Measurements from ENCODE around the gene CACNG7.

Gene CACNG7

DNA sequence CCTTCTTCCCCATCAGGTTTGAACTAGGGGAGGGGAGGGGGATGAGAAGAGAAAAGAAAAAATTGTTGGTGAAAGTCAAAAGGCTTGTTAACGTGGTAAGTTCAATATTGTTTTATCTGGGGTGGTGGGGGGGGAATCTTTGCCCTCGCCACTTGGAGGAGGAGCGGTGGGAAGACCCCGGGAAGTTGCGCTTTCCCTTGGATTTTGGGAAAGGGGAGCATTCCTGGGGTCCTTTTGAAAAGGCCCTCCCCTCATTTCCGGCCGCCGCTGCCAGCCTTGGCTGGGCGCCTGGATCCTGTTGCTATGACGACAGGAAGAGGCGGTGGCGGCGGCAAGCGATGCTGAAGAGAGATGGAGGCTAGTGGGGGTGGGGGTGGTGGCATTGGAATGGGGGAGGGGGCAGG lies 49.1 kb downstream of the CACNG7 start:
- H3K4me3 ChIP-seq (ENCODE audit: low read length): no peak overlapping the region

GRCh38 chr19:53958823-53959757 lies 50.0 kb downstream of the CACNG7 start:
- Histone ChIP-seq H2AFZ (ENCODE audit: low read depth, low read length) (peak overlapping the region; percentile 51), H3K4me1 (ENCODE audit: insufficient read depth, low read length) (peaks cover 41% of the 10 kb centered on the region), H3K9me3 (ENCODE audit: low read length) (no peaks in the 10 kb centered on the region), H3K27me3 (ENCODE audit: insufficient read depth, low read length) (no peaks in the 10 kb centered on the region), H3K36me3 (ENCODE audit: insufficient read depth, low read length) (no peaks in the 10 kb centered on the region), H3K4me3 (ENCODE audit: low read length) (peak overlapping the region; percentile 41)

More for the DNA sequence above, 49.1 kb downstream of the CACNG7 start:
- Histone ChIP-seq H2AFZ (ENCODE audit: low read depth, low read length) (peak overlapping the region; percentile 78), H3K9me3 (ENCODE audit: low read length) (no peaks in the 10 kb centered on the region), H3K4me1 (ENCODE audit: insufficient read depth, low read length) (peaks cover 41% of the 10 kb centered on the region), H3K27me3 (ENCODE audit: insufficient read depth, low read length) (no peaks in the 10 kb centered on the region), H3K36me3 (ENCODE audit: insufficient read depth, low read length) (no peaks in the 10 kb centered on the region)

GRCh38 chr19:53960187-53960586 lies 51.1 kb downstream of the CACNG7 start:
- no peaks in the 10 kb centered on the region for H3K9me3 ChIP-seq (ENCODE audit: low read length)
- H2AFZ ChIP-seq (ENCODE audit: low read depth, low read length): peak overlapping the region; percentile 51
- H3K27me3 ChIP-seq (ENCODE audit: insufficient read depth, low read length): no peaks in the 10 kb centered on the region
- peak overlapping the region; percentile 41 for H3K4me3 ChIP-seq (ENCODE audit: low read length)
- peaks cover 41% of the 10 kb centered on the region for H3K4me1 ChIP-seq (ENCODE audit: insufficient read depth, low read length)
- H3K36me3 ChIP-seq (ENCODE audit: insufficient read depth, low read length): no peaks in the 10 kb centered on the region

GRCh38 chr19:53960886-53961285 lies 51.8 kb downstream of the CACNG7 start:
- H3K27me3 ChIP-seq (ENCODE audit: insufficient read depth, low read length): no peaks in the 10 kb centered on the region
- no peak overlapping the region for H2AFZ ChIP-seq (ENCODE audit: low read depth, low read length)
- H3K4me3 ChIP-seq (ENCODE audit: low read length): peak overlapping the region; percentile 41
- H3K36me3 ChIP-seq (ENCODE audit: insufficient read depth, low read length): no peaks in the 10 kb centered on the region
- H3K4me1 ChIP-seq (ENCODE audit: insufficient read depth, low read length): peaks cover 41% of the 10 kb centered on the region
- H3K9me3 ChIP-seq (ENCODE audit: low read length): no peaks in the 10 kb centered on the region

GRCh38 chr19:53961523-53962356 lies 52.7 kb downstream of the CACNG7 start:
- peak overlapping the region; percentile 41 for H3K4me3 ChIP-seq (ENCODE audit: low read length)
- peaks cover 41% of the 10 kb centered on the region for H3K4me1 ChIP-seq (ENCODE audit: insufficient read depth, low read length)
- H3K9me3 ChIP-seq (ENCODE audit: low read length): no peaks in the 10 kb centered on the region
- H3K27me3 ChIP-seq (ENCODE audit: insufficient read depth, low read length): no peaks in the 10 kb centered on the region
- H3K36me3 ChIP-seq (ENCODE audit: insufficient read depth, low read length): no peaks in the 10 kb centered on the region
- no peak overlapping the region for H2AFZ ChIP-seq (ENCODE audit: low read depth, low read length)

GRCh38 chr19:53962887-53963431 lies 53.9 kb downstream of the CACNG7 start, which contains the start of gene CACNG8:
Gene CACNG8, plus strand, starts transcription at chr19:53962937.
- Histone ChIP-seq H3K36me3 (ENCODE audit: insufficient read depth, low read length) (no peaks in the 10 kb centered on the region), H2AFZ (ENCODE audit: low read depth, low read length) (no peak within 1 kb of the TSS), H3K9me3 (ENCODE audit: low read length) (no peaks in the 10 kb centered on the region), H3K27me3 (ENCODE audit: insufficient read depth, low read length) (no peaks in the 10 kb centered on the region), H3K4me3 (ENCODE audit: low read length) (peak within 1 kb of the TSS; percentile 41), H3K4me1 (ENCODE audit: insufficient read depth, low read length) (peaks cover 35% of the 10 kb centered on the region)

DNA sequence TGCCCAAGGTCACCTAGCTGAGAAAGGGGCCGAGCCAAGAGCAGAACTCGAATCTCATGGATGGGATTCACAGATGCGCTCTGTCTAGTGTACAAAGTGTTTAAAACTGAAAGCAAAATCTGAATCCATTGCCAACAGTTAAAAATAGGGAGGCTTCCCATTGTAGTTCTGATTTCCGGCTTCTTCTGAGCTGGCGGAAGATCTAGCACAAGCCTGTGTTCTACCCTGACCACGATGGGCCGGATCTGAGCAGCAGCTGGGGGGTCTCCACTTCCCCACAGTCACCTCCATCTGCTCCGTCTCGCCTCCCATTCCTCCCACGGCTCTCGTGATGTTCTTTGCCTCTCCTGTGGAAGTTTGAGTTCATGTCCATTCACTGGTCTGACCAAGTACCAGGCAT lies 56.0 kb downstream of the CACNG7 start:
- Histone ChIP-seq H2AFZ (ENCODE audit: low read depth, low read length) (no peak overlapping the region), H3K4me1 (ENCODE audit: insufficient read depth, low read length) (peaks cover 16% of the 10 kb centered on the region), H3K36me3 (ENCODE audit: insufficient read depth, low read length) (no peaks in the 10 kb centered on the region), H3K4me3 (ENCODE audit: low read length) (no peak overlapping the region), H3K27me3 (ENCODE audit: insufficient read depth, low read length) (no peaks in the 10 kb centered on the region), H3K9me3 (ENCODE audit: low read length) (no peaks in the 10 kb centered on the region)

DNA sequence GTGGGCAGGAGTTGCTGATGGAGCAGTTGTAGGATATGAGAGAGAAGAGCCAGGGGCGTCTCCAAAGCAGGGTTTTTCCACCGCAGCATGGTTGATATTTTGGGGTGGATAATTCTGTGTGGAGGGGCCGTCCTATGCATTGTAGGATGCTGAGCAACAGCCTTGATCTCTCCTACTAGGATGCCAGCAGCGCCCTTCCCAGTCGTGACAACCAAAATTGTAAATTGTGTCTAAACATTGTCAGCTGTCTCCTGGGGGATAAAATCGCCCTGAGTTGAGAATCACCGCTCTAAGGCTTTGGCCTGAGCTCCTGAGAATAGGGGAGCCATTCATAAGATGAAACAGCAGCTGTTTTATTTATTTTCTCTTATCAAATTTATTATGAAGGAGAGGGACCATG lies 57.9 kb downstream of the CACNG7 start:
- Histone ChIP-seq H3K4me3 (ENCODE audit: low read length) (no peak overlapping the region), H3K9me3 (ENCODE audit: low read length) (no peaks in the 10 kb centered on the region), H3K36me3 (ENCODE audit: insufficient read depth, low read length) (peaks cover 4% of the 10 kb centered on the region), H3K27me3 (ENCODE audit: insufficient read depth, low read length) (no peaks in the 10 kb centered on the region), H2AFZ (ENCODE audit: low read depth, low read length) (no peak overlapping the region), H3K4me1 (ENCODE audit: insufficient read depth, low read length) (no peaks in the 10 kb centered on the region)

DNA sequence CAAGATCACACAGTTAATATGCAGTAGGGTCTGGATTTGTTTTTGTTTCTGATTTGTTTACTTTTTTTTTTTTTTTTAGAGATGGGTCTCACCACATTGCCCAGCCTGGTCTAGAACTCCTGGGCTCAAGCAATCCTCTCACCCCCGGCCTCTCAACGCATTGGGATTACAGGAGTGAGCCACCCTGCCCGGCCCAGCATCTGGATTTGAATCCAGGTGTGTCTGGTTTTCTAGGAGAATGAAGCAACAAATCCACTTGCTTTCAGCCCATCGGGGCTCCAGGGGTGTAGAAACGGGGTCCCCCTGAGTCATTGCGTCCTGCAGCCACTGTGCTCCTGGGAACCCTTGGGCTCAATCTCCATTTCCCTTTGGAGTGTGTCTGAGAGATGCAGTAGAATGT lies 60.3 kb downstream of the CACNG7 start:
- H3K9me3 ChIP-seq (ENCODE audit: low read length): no peaks in the 10 kb centered on the region
- H3K4me1 ChIP-seq (ENCODE audit: insufficient read depth, low read length): no peaks in the 10 kb centered on the region
- H3K4me3 ChIP-seq (ENCODE audit: low read length): no peak overlapping the region
- peaks cover 5% of the 10 kb centered on the region for H3K36me3 ChIP-seq (ENCODE audit: insufficient read depth, low read length)
- H3K27me3 ChIP-seq (ENCODE audit: insufficient read depth, low read length): no peaks in the 10 kb centered on the region
- H2AFZ ChIP-seq (ENCODE audit: low read depth, low read length): no peak overlapping the region

- Histone ChIP-seq H3K4me1 (ENCODE audit: insufficient read depth, low read length) (no peaks in the 10 kb centered on the region), H3K27me3 (ENCODE audit: insufficient read depth, low read length) (no peaks in the 10 kb centered on the region), H3K36me3 (ENCODE audit: insufficient read depth, low read length) (peaks cover 5% of the 10 kb centered on the region)
These were observed 62.6 kb downstream of the CACNG7 start for GRCh38 chr19:53971673-53972072.

GRCh38 chr19:53977429-53977990 lies 68.4 kb downstream of the CACNG7 start:
- Histone ChIP-seq H3K9me3 (ENCODE audit: low read length) (peaks cover 2% of the 10 kb centered on the region), H3K36me3 (ENCODE audit: insufficient read depth, low read length) (no peaks in the 10 kb centered on the region), H3K27me3 (ENCODE audit: insufficient read depth, low read length) (no peaks in the 10 kb centered on the region), H3K4me3 (ENCODE audit: low read length) (no peak overlapping the region), H3K4me1 (ENCODE audit: insufficient read depth, low read length) (peaks cover 5% of the 10 kb centered on the region), H2AFZ (ENCODE audit: low read depth, low read length) (no peak overlapping the region)

More at GRCh38 chr19:53971673-53972072, 62.6 kb downstream of the CACNG7 start:
- Histone ChIP-seq H3K4me3 (ENCODE audit: low read length) (no peak overlapping the region), H3K9me3 (ENCODE audit: low read length) (no peaks in the 10 kb centered on the region), H2AFZ (ENCODE audit: low read depth, low read length) (no peak overlapping the region)

DNA sequence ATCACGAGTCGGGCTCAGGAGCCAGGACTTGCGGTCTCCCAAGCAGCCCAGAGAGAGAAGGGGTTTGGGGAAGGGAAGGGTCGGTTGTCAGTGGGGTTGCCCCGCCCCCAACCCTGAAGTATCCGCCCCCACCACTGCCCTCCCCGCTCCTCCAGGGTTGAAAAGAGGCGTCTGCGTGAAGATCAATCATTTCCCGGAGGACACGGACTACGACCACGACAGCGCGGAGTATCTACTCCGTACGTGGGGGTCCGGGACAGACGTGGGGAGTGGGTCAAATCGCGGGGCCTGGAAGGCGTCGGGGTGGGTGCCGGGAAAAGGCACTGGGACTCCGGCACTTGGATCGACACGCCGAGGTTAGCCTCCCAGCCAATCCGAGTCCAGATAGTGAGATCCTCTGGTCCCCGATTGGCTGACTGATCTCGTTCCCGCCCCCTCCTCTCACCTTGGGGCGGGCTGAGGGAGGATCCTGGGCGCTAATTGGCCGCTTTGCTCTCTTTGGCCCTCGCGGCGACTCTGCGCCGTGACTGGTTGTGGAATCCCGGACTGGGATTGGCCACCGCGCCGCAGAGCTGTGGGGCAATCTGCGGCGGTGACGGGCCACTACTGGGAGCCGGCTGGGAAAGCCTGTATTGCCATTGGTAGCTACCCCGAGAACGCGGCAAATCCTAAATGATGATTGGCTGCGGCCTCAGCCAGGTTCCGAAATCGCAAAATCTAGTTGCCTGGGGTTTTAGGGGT lies 69.1 kb downstream of the CACNG7 start:
- Histone ChIP-seq H3K4me3 (ENCODE audit: low read length) (no peak overlapping the region), H3K36me3 (ENCODE audit: insufficient read depth, low read length) (no peaks in the 10 kb centered on the region), H3K4me1 (ENCODE audit: insufficient read depth, low read length) (peaks cover 5% of the 10 kb centered on the region), H3K27me3 (ENCODE audit: insufficient read depth, low read length) (no peaks in the 10 kb centered on the region), H2AFZ (ENCODE audit: low read depth, low read length) (no peak overlapping the region), H3K9me3 (ENCODE audit: low read length) (peaks cover 2% of the 10 kb centered on the region)

Data from neuron (in vitro differentiated cells).